HG03095 (cell line): Measurements from ENCODE around the gene FEN1.

ENCODE experiments used
- ATAC-seq: cut with Tn5 transposase; IDR thresholded peaks from one replicate; pipeline ENCODE4 v1.9.1; 2021; ENCODE audit warnings: moderate library complexity; ENCODE audit not compliant: unreplicated experiment

Gene FEN1

GRCh38 chr11:61774411-61774810 is 18.3 kb upstream of the FEN1 start:
- ATAC-seq, result no peak

DNA sequence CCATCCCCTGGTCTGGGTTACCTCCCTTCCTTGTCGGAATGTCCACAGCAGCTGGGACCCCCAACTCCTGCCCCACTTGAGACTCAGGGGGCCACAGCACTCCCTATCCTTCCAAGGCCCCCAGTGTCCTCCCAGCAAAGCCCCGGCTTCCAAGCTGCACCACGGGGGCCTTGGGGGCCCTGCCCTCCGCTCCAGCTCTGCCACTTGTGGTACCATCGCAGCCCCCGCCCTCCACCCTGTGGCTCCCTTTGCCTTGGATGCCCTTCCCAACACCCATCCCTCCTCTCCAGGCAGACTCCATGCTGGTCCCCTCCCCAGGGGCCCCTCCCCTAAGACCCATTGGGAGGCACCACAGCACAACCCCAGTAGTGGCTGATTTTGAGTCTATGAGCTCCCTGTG is 17.6 kb upstream of the FEN1 start:
- ATAC-seq, result no peak

DNA sequence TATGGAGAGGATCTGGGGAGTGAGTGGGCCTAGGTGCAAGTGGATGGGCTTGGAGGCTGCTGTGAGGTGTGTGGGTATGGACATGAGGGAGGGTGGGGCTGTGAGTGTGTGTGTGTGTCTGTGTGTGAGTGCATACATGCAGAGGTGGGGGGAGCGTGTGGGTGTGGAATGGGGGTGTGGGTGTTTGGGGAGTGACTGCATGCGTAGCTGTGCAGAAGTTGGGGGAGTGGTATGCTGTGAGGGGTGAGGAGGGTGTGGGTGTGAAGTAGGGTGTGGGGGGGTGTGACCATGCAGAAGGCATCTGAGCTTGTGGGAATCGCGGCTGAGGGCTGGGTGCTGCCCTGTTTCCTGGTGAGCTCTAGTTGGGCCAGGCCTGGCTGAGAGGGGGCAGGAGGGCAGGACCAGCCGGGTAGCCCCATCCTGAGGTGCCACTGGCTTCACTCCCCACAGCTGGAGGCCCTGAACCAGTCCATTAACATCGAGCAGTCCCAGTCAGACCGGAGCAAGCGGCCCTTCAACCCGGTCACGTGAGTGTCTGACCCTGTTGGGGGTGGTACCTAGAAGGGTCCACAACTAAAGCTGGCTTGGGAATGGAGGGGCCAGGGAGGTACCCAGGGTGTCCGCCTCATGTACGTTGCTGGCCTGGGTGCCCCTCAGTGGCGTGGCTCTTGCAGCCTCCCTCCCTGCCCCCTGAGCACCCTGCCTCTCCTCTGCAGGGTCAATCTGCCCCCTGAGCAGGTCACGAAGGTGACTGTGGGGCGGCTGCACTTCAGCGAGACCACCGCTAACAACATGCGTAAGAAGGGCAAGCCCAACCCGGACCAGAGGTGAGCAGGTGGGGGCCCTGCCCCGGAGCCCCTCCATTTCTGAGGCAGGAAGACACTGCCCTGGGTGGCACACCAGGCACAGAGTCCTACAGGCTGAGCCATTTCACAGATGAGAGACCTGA is 16.8 kb upstream of the FEN1 start:
- ATAC-seq, result no peak

DNA sequence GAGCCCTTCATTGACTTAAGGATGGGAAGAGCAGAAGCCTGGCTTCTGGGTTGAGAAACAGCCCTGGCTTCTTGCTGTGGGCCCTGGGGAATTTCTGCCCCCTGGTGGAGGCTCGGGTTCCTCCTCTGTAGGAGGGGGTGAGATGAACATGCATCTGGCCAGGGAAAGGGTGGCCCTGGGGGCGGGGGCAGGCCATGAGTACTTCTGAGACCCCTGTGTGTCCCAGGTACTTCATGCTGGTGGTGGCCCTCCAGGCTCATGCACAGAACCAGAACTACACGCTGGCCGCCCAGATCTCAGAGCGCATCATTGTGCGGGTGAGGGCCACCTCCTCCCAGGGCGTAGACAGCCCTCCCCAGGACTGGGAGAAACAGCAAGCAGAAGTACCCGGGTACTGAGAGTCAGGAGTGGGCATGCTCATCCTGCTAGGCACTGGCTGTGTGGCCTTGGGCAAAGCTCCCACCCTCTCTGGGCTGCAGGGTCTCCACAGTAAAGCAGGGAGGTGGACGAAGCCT is 16.1 kb upstream of the FEN1 start:
- no peak for ATAC-seq

GRCh38 chr11:61777234-61778090 is 15.2 kb upstream of the FEN1 start:
- no peak for ATAC-seq

DNA sequence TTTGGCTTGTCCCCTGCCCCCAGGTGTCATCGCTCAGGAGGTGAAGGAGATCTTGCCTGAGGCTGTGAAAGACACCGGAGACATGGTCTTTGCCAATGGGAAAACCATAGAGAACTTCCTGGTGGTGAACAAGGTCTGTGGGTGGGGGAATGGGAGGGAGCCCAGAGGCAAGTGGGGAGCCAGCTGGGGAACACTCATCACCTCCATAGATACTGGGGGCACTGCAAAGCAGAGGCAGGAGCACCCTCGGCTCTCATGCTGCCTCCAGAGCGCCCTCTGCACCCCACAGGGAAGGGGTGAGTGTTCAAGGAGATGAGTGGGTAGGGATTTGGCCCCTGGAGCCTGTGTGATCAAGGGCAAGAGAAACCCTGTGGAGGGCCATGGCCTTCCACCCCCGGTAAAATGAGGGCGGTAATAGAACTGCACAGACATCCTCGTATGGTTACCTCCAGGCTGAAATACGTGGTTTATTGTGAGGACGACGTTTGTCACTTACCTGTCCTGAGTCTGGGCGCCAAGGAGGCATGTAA is 14.3 kb upstream of the FEN1 start:
- ATAC-seq, result no peak

- ATAC-seq, result no peak
These were observed 13.6 kb upstream of the FEN1 start for GRCh38 chr11:61778920-61779650.

- no peak for ATAC-seq
These were observed 12.8 kb upstream of the FEN1 start for GRCh38 chr11:61779666-61780525.

DNA sequence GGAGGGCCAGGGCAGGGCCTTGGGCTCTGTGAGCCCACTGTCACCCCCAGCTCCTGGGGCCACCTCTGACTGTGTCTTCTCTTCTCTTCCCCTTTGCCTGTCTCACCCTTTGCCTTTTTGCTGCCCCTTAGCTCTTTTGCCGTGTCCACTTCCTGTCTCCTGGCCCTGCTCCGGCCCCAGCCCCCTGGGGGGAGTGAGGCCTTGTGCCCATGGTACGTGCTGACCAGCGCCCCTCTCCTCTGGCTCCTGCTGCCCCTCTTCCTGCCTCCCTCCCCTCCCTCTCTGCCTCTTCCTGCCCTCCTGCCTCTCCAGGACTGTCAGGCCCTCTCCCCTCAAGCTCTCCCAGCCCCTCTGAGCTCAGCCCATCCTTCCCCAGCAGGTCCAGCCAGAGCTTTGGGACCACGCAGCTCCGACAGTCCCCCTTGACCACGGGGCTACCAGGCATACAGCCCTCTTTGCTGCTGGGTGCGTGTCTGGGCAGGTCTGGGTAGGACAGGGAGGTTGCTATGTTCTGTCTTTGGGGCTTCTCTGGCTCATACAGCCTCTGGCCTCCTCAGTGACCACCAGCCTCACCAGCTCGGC is 12.0 kb upstream of the FEN1 start:
- ATAC-seq, result no peak

GRCh38 chr11:61781585-61781984 is 11.1 kb upstream of the FEN1 start:
- no peak for ATAC-seq

- ATAC-seq, result no peak
These were observed 10.4 kb upstream of the FEN1 start for GRCh38 chr11:61782299-61782698.

- ATAC-seq, result no peak
These were observed 9.9 kb upstream of the FEN1 start for GRCh38 chr11:61782841-61783240.

DNA sequence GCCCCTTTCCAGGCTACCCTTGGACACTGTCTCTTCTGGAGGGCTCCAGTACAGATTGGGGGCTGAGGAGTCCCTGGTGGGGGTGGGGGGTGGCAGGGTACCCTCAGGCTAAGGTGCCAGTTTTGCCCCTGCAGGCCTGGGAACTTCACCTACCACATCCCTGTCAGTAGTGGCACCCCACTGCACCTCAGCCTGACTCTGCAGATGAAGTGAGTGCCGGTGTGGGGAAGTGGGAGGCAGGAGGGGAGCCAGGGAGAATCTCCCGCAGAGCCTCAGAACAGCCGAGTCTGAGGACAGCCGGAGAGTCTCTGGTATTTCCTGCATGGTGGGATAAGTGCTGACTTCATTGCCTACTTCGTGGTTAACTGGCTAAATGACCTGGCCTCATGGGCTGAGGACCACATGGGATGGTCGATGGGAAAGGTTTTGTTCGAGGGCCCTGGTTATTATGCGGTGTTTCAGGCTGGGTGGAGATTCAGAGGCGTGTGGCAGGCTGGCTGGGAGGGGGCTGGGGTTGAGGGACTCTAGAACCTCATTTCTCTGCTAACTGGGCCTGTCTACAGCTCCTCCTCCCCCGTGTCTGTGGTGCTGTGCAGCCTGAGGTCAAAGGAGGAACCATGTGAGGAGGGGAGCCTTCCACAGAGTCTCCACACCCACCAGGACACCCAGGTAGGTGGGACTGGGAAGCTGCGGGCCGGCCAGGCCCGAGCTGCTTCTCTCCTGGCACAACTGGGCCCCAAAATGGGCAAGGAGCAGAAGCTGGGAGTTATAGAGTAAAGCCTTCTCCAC is 8.8 kb upstream of the FEN1 start:
- no peak for ATAC-seq

DNA sequence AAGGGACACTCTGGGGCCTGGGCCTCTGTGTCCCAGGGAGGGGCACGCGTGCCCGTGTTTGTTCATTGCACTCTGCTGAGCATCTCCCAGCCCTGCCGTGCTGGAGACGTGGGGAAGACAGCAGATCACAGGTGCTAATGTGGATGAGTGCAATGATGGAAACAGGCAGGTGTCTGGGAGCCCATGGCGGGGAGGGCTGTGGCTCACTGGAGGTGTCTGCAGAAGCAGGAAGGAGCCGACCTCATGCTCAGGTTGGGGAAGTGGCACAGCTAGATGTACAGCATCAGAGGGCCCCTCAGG is 8.3 kb upstream of the FEN1 start:
- ATAC-seq, result no peak

GRCh38 chr11:61785837-61786402 is 6.8 kb upstream of the FEN1 start:
- no peak for ATAC-seq

GRCh38 chr11:61787928-61788491 is 4.7 kb upstream of the FEN1 start:
- no peak for ATAC-seq

DNA sequence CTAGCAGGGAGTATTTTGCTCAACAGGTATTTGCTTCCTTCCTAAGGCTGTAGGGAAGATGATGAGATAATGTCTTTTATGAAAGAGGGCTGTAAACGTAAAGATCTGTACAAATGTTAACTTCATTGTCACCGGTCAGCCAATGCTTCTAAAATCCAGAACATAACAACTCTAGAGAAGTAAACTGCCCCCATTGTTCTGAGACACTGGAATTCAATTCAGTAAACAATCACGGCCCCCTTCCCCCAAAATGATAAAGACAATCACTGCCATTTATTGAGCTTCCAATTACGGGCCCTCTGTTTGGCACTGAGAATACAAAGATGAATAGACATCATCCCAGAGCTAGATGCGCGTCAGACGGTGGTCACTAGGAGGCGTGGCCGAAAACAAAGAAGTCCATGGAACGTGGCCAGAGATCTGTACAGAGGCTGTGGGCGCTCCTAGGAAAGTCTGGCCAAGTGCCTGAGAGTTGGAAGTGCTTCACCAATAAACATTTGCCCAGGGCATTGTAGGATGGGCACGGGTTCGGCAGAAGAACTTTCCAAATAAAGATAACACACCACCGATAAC is 888 bp upstream of the FEN1 start:
- no peak for ATAC-seq
